Natural killer cell (primary cell): ENCODE measurements around the gene ZBTB40. TPM values are rescaled to one million over a fixed set of nuclear protein-coding genes. Genes with fewer than 3 reads are reported as not detected.

Experiments
- ATAC-seq, 3 donors: fragments of 150-1000 bp in 2 of 3; fragments of 200-7000 bp in 1 of 3; cut with Tn5 transposase; 1 replicate in 1 of 3; 2 replicates in 2 of 3; pipeline ENCODE4 v1.10.0; 2021; ENCODE audit warnings: mild to moderate bottlenecking in 2 of 3, moderate library complexity in 2 of 3
- DNase-seq, 2 donors: peaks; one replicate each; pipeline versions ENCODE4 v3.0.0 to v3.0.0-alpha.2; 2013 to 2021; ENCODE audit warnings: mixed read lengths in 1 of 2
- H3K27ac ChIP-seq: one replicate; pipeline ENCODE4 v1.5.1; 2013; ENCODE audit warnings: mild to moderate bottlenecking, low read length
- H3K27me3 ChIP-seq: one replicate; pipeline ENCODE4 v1.6.1; 2013; ENCODE audit warnings: low read length; ENCODE audit not compliant: control insufficient read depth, insufficient read depth
- H3K36me3 ChIP-seq: one replicate; pipeline ENCODE4 v1.6.1; 2013; ENCODE audit warnings: low read length; ENCODE audit not compliant: control insufficient read depth, insufficient read depth
- H3K4me1 ChIP-seq: one replicate; pipeline ENCODE4 v1.6.1; 2013; ENCODE audit warnings: low read length; ENCODE audit not compliant: control insufficient read depth, insufficient read depth
- H3K4me3 ChIP-seq: one replicate; pipeline ENCODE4 v1.5.1; 2013; ENCODE audit warnings: low read length
- H3K9me3 ChIP-seq: one replicate; pipeline ENCODE4 v1.6.1; 2013; ENCODE audit warnings: low read length; ENCODE audit not compliant: control insufficient read depth, insufficient read depth
- H3K27ac Mint-ChIP-seq, 2 donors: one replicate each; pipeline ENCODE4 v1.8.0; 2022; ENCODE audit warnings: mild to moderate bottlenecking in 2 of 2, mixed read lengths in 2 of 2, moderate library complexity in 1 of 2
- H3K27me3 Mint-ChIP-seq, 2 donors: one replicate each; pipeline ENCODE4 v1.8.0; 2022; ENCODE audit warnings: low read depth in 2 of 2, mixed read lengths in 2 of 2
- H3K36me3 Mint-ChIP-seq: one replicate; pipeline ENCODE4 v1.8.0; 2022; ENCODE audit warnings: mixed read lengths
- H3K4me1 Mint-ChIP-seq, 2 donors: one replicate each; pipeline ENCODE4 v1.8.0; 2022; ENCODE audit warnings: mixed read lengths in 2 of 2
- H3K4me3 Mint-ChIP-seq: one replicate; pipeline ENCODE4 v1.8.0; 2022; ENCODE audit warnings: mild to moderate bottlenecking, moderate library complexity, mixed read lengths
- H3K9me3 Mint-ChIP-seq, 2 donors: one replicate each; pipeline ENCODE4 v1.8.0; 2022; ENCODE audit warnings: mixed read lengths in 2 of 2
- CTCF ChIP-seq: fragments of 200-600 bp; IDR thresholded peaks from one replicate; pipeline ENCODE4 v1.8.0; 2022; ENCODE audit warnings: antibody characterized with exemption
- WGBS: methylation state at CpG from one replicate; pipeline ENCODE4 v1.1.7; 2013; ENCODE audit warnings: missing lambda C conversion rate; ENCODE audit not compliant: insufficient coverage; 5-methylcytosine and 5-hydroxymethylcytosine counted together
- intact Hi-C: fragments of 100-400 bp; cut with micrococcal nuclease; formaldehyde crosslinking; loops from one replicate; pipeline ENCODE4 v1.14.2; 2022
- total RNA-seq, 4 donors: library from RNA; stranded (reverse); fragments of 120-200 nt in 1 of 4; gene quantifications; one replicate each; pipeline versions ENCODE4 v1.2.3 to v1.2.4, GENCODE V29; 2013 to 2022

ZBTB40 gene
- total RNA-seq, 3 donors from 2014 or later (not counting 1 experiment from before 2014, with no cell fraction given) = 32.9 to 37.6 (median 36.7) TPM

- no peaks in the 10 kb centered on the region for H3K27me3 ChIP-seq
- TF ChIP-seq CTCF = no peak
- 100% methylated on average over 1 of the region's 3 CpGs for WGBS
- Mint-ChIP-seq H3K27ac (peak overlapping the region in 1 of 2 donors; percentile 74), H3K4me3 (no peak overlapping the region), H3K27me3 (no peaks in the 10 kb centered on the region), H3K4me1 (peaks cover 43 to 48% of the 10 kb centered on the region in 2 donors), H3K9me3 (no peaks in the 10 kb centered on the region), H3K36me3 (no peaks in the 10 kb centered on the region)
- no peak overlapping the region for H3K27ac ChIP-seq
- DNase-seq = no peak
- H3K4me3 ChIP-seq = no peak overlapping the region
- H3K9me3 ChIP-seq = no peaks in the 10 kb centered on the region
- intact Hi-C loops = no loop called here
- no peak for ATAC-seq
- no peaks in the 10 kb centered on the region for H3K36me3 ChIP-seq
- peaks cover 6% of the 10 kb centered on the region for H3K4me1 ChIP-seq
These were observed 9.4 kb downstream of the ZBTB40 start for GRCh38 chr1:22461100-22461499.

GRCh38 chr1:22461678-22462527 lies 10.3 kb downstream of the ZBTB40 start:
- no peak for DNase-seq
- Mint-ChIP-seq H3K4me3 (no peak overlapping the region), H3K4me1 (peaks cover 44 to 48% of the 10 kb centered on the region in 2 donors), H3K36me3 (no peaks in the 10 kb centered on the region), H3K27ac (peak overlapping the region in 1 of 2 donors; percentile 74), H3K9me3 (no peaks in the 10 kb centered on the region), H3K27me3 (no peaks in the 10 kb centered on the region)
- H3K4me3 ChIP-seq = no peak overlapping the region
- peaks cover 6% of the 10 kb centered on the region for H3K4me1 ChIP-seq
- H3K9me3 ChIP-seq = no peaks in the 10 kb centered on the region
- ATAC-seq = no peak
- H3K36me3 ChIP-seq = no peaks in the 10 kb centered on the region
- no peaks in the 10 kb centered on the region for H3K27me3 ChIP-seq
- no peak for TF ChIP-seq CTCF
- WGBS = 78% methylated on average over 4 of the region's 6 CpGs
- intact Hi-C loops = no loop called here
- no peak overlapping the region for H3K27ac ChIP-seq

DNA sequence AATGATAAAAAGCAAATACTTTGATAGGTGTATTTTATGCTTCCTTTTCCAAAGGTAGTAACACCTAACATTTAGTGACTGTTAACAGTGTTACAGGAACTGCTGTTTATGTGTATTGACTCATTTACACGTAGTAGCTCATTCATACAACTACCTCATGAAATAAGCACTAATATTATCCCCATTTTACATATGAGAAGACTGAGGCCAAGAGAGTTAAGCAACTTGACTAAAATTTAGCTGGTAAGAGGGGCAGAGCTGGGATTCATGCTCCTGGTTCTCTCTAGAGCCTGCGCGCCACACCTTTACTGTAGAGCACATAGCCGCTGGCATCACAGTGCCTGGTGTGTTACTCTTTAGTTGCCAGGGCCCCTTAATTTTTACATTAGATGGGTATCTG lies 11.3 kb downstream of the ZBTB40 start:
- Histone ChIP-seq H3K4me1 (peaks cover 6% of the 10 kb centered on the region), H3K27me3 (no peaks in the 10 kb centered on the region), H3K36me3 (no peaks in the 10 kb centered on the region), H3K9me3 (no peaks in the 10 kb centered on the region), H3K4me3 (no peak overlapping the region), H3K27ac (no peak overlapping the region)
- 100% methylated on average over 3 of the region's 4 CpGs for WGBS
- intact Hi-C loops = no loop called here
- no peaks in the 10 kb centered on the region for H3K36me3 Mint-ChIP-seq
- TF ChIP-seq CTCF = no peak
- DNase-seq = no peak
- H3K9me3 Mint-ChIP-seq = no peaks in the 10 kb centered on the region
- no peak overlapping the region for H3K4me3 Mint-ChIP-seq
- no peaks in the 10 kb centered on the region for H3K27me3 Mint-ChIP-seq
- no peak overlapping the region for H3K27ac Mint-ChIP-seq
- ATAC-seq = no peak
- peaks cover 41 to 45% of the 10 kb centered on the region in 2 donors for H3K4me1 Mint-ChIP-seq
